ENCODE results near the gene HDAC1.

GRCh38 chr1:32356478-32356877, 64.6 kb downstream of the HDAC1 start:
- TF ChIP-seq CTCF (IDR thresholded peaks at IDR 0.05) (no peak), POLR2A (IDR thresholded peaks at IDR 0.05) (no peak)
